Upper lobe of left lung (tissue), 6 donors: Measurements from ENCODE around the gene MORN1. TPM values are rescaled to one million over a fixed set of nuclear protein-coding genes. Genes with fewer than 3 reads are reported as not detected.

Experiments
- ATAC-seq, 2 donors: fragments of 200-7000 bp; cut with Tn5 transposase; one replicate each; pipeline ENCODE4 v1.9.1; 2022; ENCODE audit warnings: mild to moderate bottlenecking in 2 of 2, moderate library complexity in 2 of 2; ENCODE audit not compliant: low FRiP score in 2 of 2
- DNase-seq, 2 donors: peaks; one replicate each; pipeline ENCODE4 v3.0.0-alpha.2; 2019 to 2020
- H3K27ac ChIP-seq, 4 donors: fragments of 200-600 bp; sonication (generic); one replicate each; pipeline ENCODE4 v1.5.1; 2016 to 2019
- H3K27me3 ChIP-seq, 4 donors: fragments of 200-600 bp; sonication (generic); one replicate each; pipeline ENCODE4 v1.5.1; 2017 to 2019
- H3K36me3 ChIP-seq, 4 donors: fragments of 200-600 bp; sonication (generic); one replicate each; pipeline ENCODE4 v1.5.1; 2016 to 2019
- H3K4me1 ChIP-seq, 4 donors: fragments of 200-600 bp; sonication (generic); one replicate each; pipeline ENCODE4 v1.5.1; 2018 to 2019
- H3K4me3 ChIP-seq, 4 donors: fragments of 200-600 bp; sonication (generic); one replicate each; pipeline ENCODE4 v1.5.1; 2017 to 2019; ENCODE audit warnings: mild to moderate bottlenecking in 2 of 4, moderate library complexity in 1 of 4
- H3K9me3 ChIP-seq, 4 donors: fragments of 200-600 bp; sonication (generic); one replicate each; pipeline ENCODE4 v1.5.1; 2018 to 2019
- CTCF ChIP-seq, 6 experiments: fragments of 450-650 bp in 4 of 6; fragments of 200-600 bp in 2 of 6; sonication (generic) in 2 of 6; IDR thresholded peaks; one replicate each; pipeline ENCODE4 v1.5.1; 2016 to 2019; ENCODE audit warnings: antibody characterized with exemption in 6 of 6
- EP300 ChIP-seq, 4 donors: sonication (generic); formaldehyde crosslinking; IDR thresholded peaks; one replicate each; pipeline ENCODE4 v1.5.1; 2017; ENCODE audit warnings: antibody characterized with exemption in 4 of 4, control low read depth in 2 of 4
- POLR2A ChIP-seq, 4 donors: fragments of 450-650 bp; IDR thresholded peaks; one replicate each; pipeline ENCODE4 v1.5.1; 2016 to 2017; ENCODE audit warnings: antibody characterized with exemption in 4 of 4, mild to moderate bottlenecking in 2 of 4
- POLR2AphosphoS5 ChIP-seq, 2 donors: sonication (generic); formaldehyde crosslinking; IDR thresholded peaks; one replicate each; pipeline ENCODE4 v1.5.1; 2017; ENCODE audit warnings: antibody characterized with exemption in 2 of 2
- WGBS, 2 donors: methylation state at CpG; one replicate each; pipeline ENCODE4 v1.1.5; 2017 to 2018; 5-methylcytosine and 5-hydroxymethylcytosine counted together
- total RNA-seq, 6 donors: library from RNA; depleted of rRNA in 4 of 6; stranded (reverse); fragments of >200 nt in 4 of 6; gene quantifications; one replicate each; pipeline versions ENCODE4 v1.1.0 to v1.2.1, GENCODE V29; 2016 to 2021
- donor health status: DM: no; HTN: no; CAD: no; lungs with moderate emphysema.
- donor health status: DM: no; HTN: yes; CAD: no; lungs with severe emphysema.

Gene MORN1
- total RNA-seq, 6 donors from 2014 or later, result 8.5 to 23.4 (median 14.6) TPM

GRCh38 chr1:2399890-2400575 lies 8.7 kb upstream of the MORN1 start:
- TF ChIP-seq CTCF (IDR thresholded peaks at IDR 0.05), result no peak
- TF ChIP-seq EP300 (IDR thresholded peaks at IDR 0.05), result no peak
- TF ChIP-seq POLR2AphosphoS5 (IDR thresholded peaks at IDR 0.05), result no peak
- no peak for TF ChIP-seq POLR2A (IDR thresholded peaks at IDR 0.05)
- no peak overlapping the region for H3K4me3 ChIP-seq
- 94 to 97% methylated on average over 11 to 22 of the region's 22 CpGs for WGBS, 2 donors
- no peaks in the 10 kb centered on the region for H3K9me3 ChIP-seq
- H3K4me1 ChIP-seq, result no peaks in the 10 kb centered on the region
- ATAC-seq (no peak), DNase-seq (no peak)
- no peak overlapping the region for H3K27ac ChIP-seq
- H3K36me3 ChIP-seq, result peaks cover 44 to 97% (median 81%) of the 10 kb centered on the region in 4 donors
- no peaks in the 10 kb centered on the region for H3K27me3 ChIP-seq

GRCh38 chr1:2398871-2399270 lies 7.5 kb upstream of the MORN1 start:
- no peak for TF ChIP-seq POLR2AphosphoS5 (IDR thresholded peaks at IDR 0.05)
- TF ChIP-seq CTCF (IDR thresholded peaks at IDR 0.05), result no peak
- TF ChIP-seq EP300 (IDR thresholded peaks at IDR 0.05), result no peak
- no peak for TF ChIP-seq POLR2A (IDR thresholded peaks at IDR 0.05)

GRCh38 chr1:2397007-2397679 lies 5.8 kb upstream of the MORN1 start:
- ATAC-seq (no peak), DNase-seq (no peak)
- 91 to 93% methylated on average over 19 of the region's 19 CpGs for WGBS, 2 donors
- no peak for TF ChIP-seq POLR2AphosphoS5 (IDR thresholded peaks at IDR 0.05)
- no peak for TF ChIP-seq POLR2A (IDR thresholded peaks at IDR 0.05)
- no peak for TF ChIP-seq EP300 (IDR thresholded peaks at IDR 0.05)
- no peak for TF ChIP-seq CTCF (IDR thresholded peaks at IDR 0.05)
- Histone ChIP-seq H3K9me3 (no peaks in the 10 kb centered on the region), H3K36me3 (peaks cover 25 to 86% (median 55%) of the 10 kb centered on the region in 4 donors), H3K4me1 (peaks cover 16 to 27% (median 23%) of the 10 kb centered on the region in 4 donors), H3K4me3 (no peak overlapping the region), H3K27ac (no peak overlapping the region), H3K27me3 (no peaks in the 10 kb centered on the region)

More at GRCh38 chr1:2398871-2399270, 7.5 kb upstream of the MORN1 start:
- ATAC-seq, result no peak
- Histone ChIP-seq H3K9me3 (no peaks in the 10 kb centered on the region), H3K27ac (no peak overlapping the region), H3K4me3 (no peak overlapping the region), H3K36me3 (peaks cover 35 to 95% (median 70%) of the 10 kb centered on the region in 4 donors), H3K4me1 (peaks cover under 1 to 10% (median 8%) of the 10 kb centered on the region in 4 donors), H3K27me3 (no peaks in the 10 kb centered on the region)
- 88 to 92% methylated on average over 5 to 7 of the region's 7 CpGs for WGBS, 2 donors
- no peak for DNase-seq

GRCh38 chr1:2396476-2396875 lies 5.1 kb upstream of the MORN1 start:
- no peaks in the 10 kb centered on the region for H3K27me3 ChIP-seq
- H3K4me1 ChIP-seq, result peaks cover 16 to 29% (median 24%) of the 10 kb centered on the region in 4 donors
- DNase-seq (no peak), ATAC-seq (no peak)
- H3K9me3 ChIP-seq, result no peaks in the 10 kb centered on the region
- H3K36me3 ChIP-seq, result peaks cover 23 to 79% (median 50%) of the 10 kb centered on the region in 4 donors
- H3K27ac ChIP-seq, result no peak overlapping the region
- no peak overlapping the region for H3K4me3 ChIP-seq
- WGBS, 2 donors, result 86 to 93% methylated on average over 5 of the region's 5 CpGs
- TF ChIP-seq EP300 (IDR thresholded peaks at IDR 0.05) (no peak), CTCF (IDR thresholded peaks at IDR 0.05) (no peak), POLR2A (IDR thresholded peaks at IDR 0.05) (no peak), POLR2AphosphoS5 (IDR thresholded peaks at IDR 0.05) (no peak)
